Endothelial cell (in vitro differentiated cells): Measurements from ENCODE around the gene NUP214. TPM values are rescaled to one million over a fixed set of nuclear protein-coding genes. Genes with fewer than 3 reads are reported as not detected.

Experiments used
- DNase-seq: peaks from one replicate; pipeline ENCODE4 v3.0.0; 2021; ENCODE audit warnings: low spot score
- H3K27ac Mint-ChIP-seq: one replicate; pipeline ENCODE4 v1.8.0; 2021; ENCODE audit warnings: mixed read lengths, inconsistent platforms; ENCODE audit not compliant: unreplicated experiment
- H3K27me3 Mint-ChIP-seq: one replicate; pipeline ENCODE4 v1.8.0; 2021; ENCODE audit warnings: mild to moderate bottlenecking, moderate library complexity, mixed read lengths, inconsistent platforms; ENCODE audit not compliant: unreplicated experiment
- H3K36me3 Mint-ChIP-seq: one replicate; pipeline ENCODE4 v1.8.0; 2021; ENCODE audit warnings: mild to moderate bottlenecking, low read depth, mixed read lengths, inconsistent platforms; ENCODE audit not compliant: unreplicated experiment
- H3K4me1 Mint-ChIP-seq: one replicate; pipeline ENCODE4 v1.8.0; 2021; ENCODE audit warnings: mild to moderate bottlenecking, mixed read lengths, inconsistent platforms; ENCODE audit not compliant: unreplicated experiment
- H3K4me3 Mint-ChIP-seq: one replicate; pipeline ENCODE4 v1.8.0; 2021; ENCODE audit warnings: mild to moderate bottlenecking, mixed read lengths, inconsistent platforms; ENCODE audit not compliant: unreplicated experiment
- H3K9me3 Mint-ChIP-seq: one replicate; pipeline ENCODE4 v1.8.0; 2021; ENCODE audit warnings: mixed read lengths, inconsistent platforms; ENCODE audit not compliant: unreplicated experiment
- CTCF ChIP-seq: fragments of 200-600 bp; sonication (generic); IDR thresholded peaks from one replicate; pipeline ENCODE4 v1.5.0; 2021; ENCODE audit warnings: antibody characterized with exemption; ENCODE audit not compliant: unreplicated experiment
- total RNA-seq: library from RNA; stranded (reverse); fragmentation: NEBNext Ultra II Directional; extraction: Animal tissue kit (Norgen Biotek cat#: 25700); gene quantifications from one replicate; pipeline ENCODE4 v1.2.1, GENCODE V29; 2021; ENCODE audit not compliant: unreplicated experiment

The NUP214 gene
- total RNA-seq, 1 donor from 2014 or later = 60.8 TPM

DNA sequence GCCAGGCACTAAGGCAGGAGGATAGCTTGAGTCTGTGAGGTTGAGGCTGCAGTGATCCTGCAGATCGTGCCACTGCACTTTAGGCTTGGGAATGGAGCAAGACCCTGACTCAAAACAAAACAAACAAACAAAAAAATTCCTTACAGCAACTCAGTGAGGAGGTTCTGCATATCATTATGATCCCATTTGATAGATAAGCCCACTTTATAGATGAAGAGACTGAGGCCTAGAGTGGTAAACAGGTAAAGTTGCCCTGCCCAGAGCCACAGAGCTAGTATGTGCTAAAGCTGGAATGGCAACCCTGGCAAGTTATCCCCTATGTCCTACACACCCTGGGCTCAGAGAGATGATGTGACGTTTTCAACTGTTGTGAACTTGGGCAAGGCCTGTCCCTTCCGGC lies 21.9 kb upstream of the NUP214 start:
- no peak overlapping the region for H3K4me3 Mint-ChIP-seq
- DNase-seq = no peak
- no peaks in the 10 kb centered on the region for H3K36me3 Mint-ChIP-seq
- H3K9me3 Mint-ChIP-seq = no peaks in the 10 kb centered on the region
- peaks cover 8% of the 10 kb centered on the region for H3K27me3 Mint-ChIP-seq
- no peak for TF ChIP-seq CTCF
- no peak overlapping the region for H3K27ac Mint-ChIP-seq
- H3K4me1 Mint-ChIP-seq = no peaks in the 10 kb centered on the region

DNA sequence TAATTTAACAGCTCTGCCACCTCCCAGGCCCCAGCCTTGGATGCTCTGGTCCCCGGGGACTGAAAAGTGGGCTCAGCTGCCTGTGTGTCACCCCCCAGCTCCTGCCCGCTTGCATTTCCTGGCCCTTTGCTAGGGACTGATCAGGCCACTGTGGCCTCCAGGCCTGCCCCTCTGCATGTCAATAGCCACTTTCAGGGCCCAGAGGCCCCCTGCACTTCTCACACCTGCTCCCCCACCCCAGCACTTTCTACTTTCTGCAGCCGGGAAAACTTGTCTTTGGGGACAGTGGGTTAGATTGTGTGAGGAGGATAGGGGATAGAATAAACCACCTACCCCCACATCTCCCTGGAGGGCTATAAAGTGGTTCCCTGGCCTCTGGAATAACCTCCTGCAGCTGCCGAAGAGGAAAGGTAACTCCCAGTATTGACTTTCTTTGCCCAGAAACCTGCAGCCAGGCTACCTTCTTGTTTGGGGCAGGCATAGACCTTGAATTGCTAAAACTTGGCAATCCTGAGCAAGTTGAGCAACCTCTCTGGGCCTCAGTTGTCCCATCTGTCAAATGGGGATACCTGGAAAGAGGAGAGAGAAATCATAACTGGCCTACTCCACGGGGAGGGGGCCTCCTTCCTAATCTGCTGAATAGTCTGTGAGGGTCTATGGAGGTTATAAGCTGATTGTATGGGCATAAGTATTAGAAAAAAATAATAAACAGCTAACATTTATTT lies 21.2 kb upstream of the NUP214 start:
- Mint-ChIP-seq H3K4me1 (no peaks in the 10 kb centered on the region), H3K27ac (no peak overlapping the region), H3K36me3 (no peaks in the 10 kb centered on the region), H3K4me3 (no peak overlapping the region), H3K9me3 (no peaks in the 10 kb centered on the region), H3K27me3 (peaks cover 8% of the 10 kb centered on the region)
- TF ChIP-seq CTCF = no peak
- no peak for DNase-seq

GRCh38 chr9:131105952-131106351 lies 19.4 kb upstream of the NUP214 start:
- H3K4me3 Mint-ChIP-seq = no peak overlapping the region
- TF ChIP-seq CTCF = no peak
- no peak overlapping the region for H3K27ac Mint-ChIP-seq
- H3K36me3 Mint-ChIP-seq = no peaks in the 10 kb centered on the region
- peaks cover 8% of the 10 kb centered on the region for H3K27me3 Mint-ChIP-seq
- no peaks in the 10 kb centered on the region for H3K9me3 Mint-ChIP-seq
- H3K4me1 Mint-ChIP-seq = no peaks in the 10 kb centered on the region
- DNase-seq = no peak

- TF ChIP-seq CTCF = no peak
- Mint-ChIP-seq H3K9me3 (no peaks in the 10 kb centered on the region), H3K27me3 (peaks cover 8% of the 10 kb centered on the region), H3K4me3 (no peak overlapping the region), H3K36me3 (no peaks in the 10 kb centered on the region), H3K4me1 (no peaks in the 10 kb centered on the region), H3K27ac (no peak overlapping the region)
- no peak for DNase-seq
These were observed 17.6 kb upstream of the NUP214 start for GRCh38 chr9:131107760-131108159.

GRCh38 chr9:131111186-131111853 lies 14.1 kb upstream of the NUP214 start:
- peaks cover 4% of the 10 kb centered on the region for H3K27me3 Mint-ChIP-seq
- no peaks in the 10 kb centered on the region for H3K9me3 Mint-ChIP-seq
- H3K4me1 Mint-ChIP-seq = no peaks in the 10 kb centered on the region
- no peak for DNase-seq
- no peak overlapping the region for H3K4me3 Mint-ChIP-seq
- no peak overlapping the region for H3K27ac Mint-ChIP-seq
- TF ChIP-seq CTCF = no peak
- H3K36me3 Mint-ChIP-seq = no peaks in the 10 kb centered on the region
